Spleen (tissue), 11 donors: ENCODE results near the gene ERGIC2. TPM values are rescaled to one million over a fixed set of nuclear protein-coding genes. Genes with fewer than 3 reads are reported as not detected.

Source experiments
- DNase-seq: peaks from one replicate; pipeline ENCODE4 v3.0.0-alpha.2; 2020
- H3K27ac ChIP-seq, 8 donors: fragments of 200-600 bp; sonication (generic) in 7 of 8; 1 replicate in 4 of 8; 2 replicates in 4 of 8; pipeline versions ENCODE4 v1.5.0 to v1.8.0; 2016 to 2021; ENCODE audit warnings: inconsistent platforms in 4 of 8, mild to moderate bottlenecking in 4 of 8, moderate library complexity in 1 of 8
- H3K27me3 ChIP-seq, 7 donors: fragments of 200-600 bp; sonication (generic) in 6 of 7; replicated peaks in 1 of 7; 1 replicate in 4 of 7; 2 replicates in 3 of 7; pipeline versions ENCODE4 v1.5.0 to v1.8.0; 2016 to 2021; ENCODE audit warnings: inconsistent platforms in 3 of 7, mild to moderate bottlenecking in 1 of 7
- H3K36me3 ChIP-seq, 6 donors: fragments of 200-600 bp; sonication (generic) in 5 of 6; 1 replicate in 4 of 6; 2 replicates in 2 of 6; pipeline versions ENCODE4 v1.5.0 to v1.8.0; 2016 to 2021; ENCODE audit warnings: inconsistent platforms in 2 of 6
- H3K4me1 ChIP-seq, 6 donors: fragments of 200-600 bp; sonication (generic) in 5 of 6; 1 replicate in 3 of 6; 2 replicates in 3 of 6; pipeline versions ENCODE4 v1.5.0 to v1.8.0; 2016 to 2021; ENCODE audit warnings: inconsistent platforms in 3 of 6
- H3K4me3 ChIP-seq, 8 donors: fragments of 200-600 bp; sonication (generic) in 7 of 8; 1 replicate in 4 of 8; 2 replicates in 4 of 8; pipeline versions ENCODE4 v1.5.0 to v1.8.0; 2016 to 2021; ENCODE audit warnings: inconsistent platforms in 4 of 8, mild to moderate bottlenecking in 4 of 8, moderate library complexity in 2 of 8
- H3K9me3 ChIP-seq, 8 donors: fragments of 200-600 bp; sonication (generic) in 7 of 8; 1 replicate in 4 of 8; 2 replicates in 4 of 8; pipeline versions ENCODE4 v1.5.0 to v1.8.0; 2016 to 2021; ENCODE audit warnings: inconsistent platforms in 4 of 8
- CTCF ChIP-seq, 11 experiments: fragments of 200-600 bp in 7 of 11; fragments of 450-650 bp in 4 of 11; sonication (generic) in 4 of 11; IDR thresholded peaks in 8 of 11; conservative IDR thresholded peaks in 3 of 11; 1 replicate in 7 of 11; 2 replicates in 4 of 11; pipeline versions ENCODE4 v1.4.0 to v1.8.0; 2016 to 2021; ENCODE audit warnings: antibody characterized with exemption in 11 of 11, inconsistent platforms in 4 of 11, mild to moderate bottlenecking in 1 of 11
- POLR2A ChIP-seq, 3 donors: fragments of 450-650 bp; IDR thresholded peaks; one replicate each; pipeline ENCODE4 v1.5.1; 2017; ENCODE audit warnings: antibody characterized with exemption in 3 of 3, mild to moderate bottlenecking in 1 of 3
- POLR2AphosphoS5 ChIP-seq, 3 donors: sonication (generic); formaldehyde crosslinking; IDR thresholded peaks; one replicate each; pipeline ENCODE4 v1.5.1; 2017; ENCODE audit warnings: antibody characterized with exemption in 3 of 3
- WGBS, 5 donors: extraction: QIAGEN DNeasy Blood & Tissue Kit in 3 of 5; methylation state at CpG; one replicate each; pipeline versions ENCODE4 v1.1.5 to v1.1.7; 2013 to 2018; 5-methylcytosine and 5-hydroxymethylcytosine counted together
- intact Hi-C: fragments of 100-400 bp; cut with DNase I; formaldehyde crosslinking; loops from one replicate; pipeline ENCODE4 v1.15.0; 2023; ENCODE audit warnings: low total_unique reads
- polyA plus RNA-seq, 3 donors: library from polyadenylated mRNA; stranded (reverse); fragments of 200-250 nt; gene quantifications; one replicate each; pipeline ENCODE4 v1.2.1, GENCODE V29; 2013
- total RNA-seq, 7 donors: library from RNA; depleted of rRNA in 3 of 7; stranded (reverse); fragments of >200 nt in 3 of 7; fragmentation: NEBNext Ultra II Directional in 4 of 7; extraction: Animal tissue kit (Norgen Biotek cat#: 25700) in 4 of 7; gene quantifications; one replicate each; pipeline versions ENCODE4 v1.1.0 to v1.2.1, GENCODE V29; 2016 to 2021
- donor health status: healthy with polysubstance abuse.
- donor health status: DM: no; HTN: no; CAD: no; lungs with moderate emphysema.
- donor health status: DM: no; HTN: no; CAD: no.
- donor health status: Bipolar disorder and iron deficiency.
- donor health status: healthy.
- donor health status: DM: no; HTN: no; CAD: no.
- donor health status: DM: yes; HTN: yes; CAD: no.

Gene ERGIC2
- total and polyA plus RNA-seq, 10 donors, result 26.6 to 65.2 (median 51.2) TPM

GRCh38 chr12:29287622-29288021, 93.3 kb downstream of the ERGIC2 start:
- H3K4me3 ChIP-seq, result no peak overlapping the region
- DNase-seq, result no peak
- no peaks in the 10 kb centered on the region for H3K36me3 ChIP-seq
- peaks cover 0 to 3% (median 0%) of the 10 kb centered on the region in 6 donors for H3K4me1 ChIP-seq
- H3K9me3 ChIP-seq, result peaks cover 0 to 6% (median 0%) of the 10 kb centered on the region in 8 donors
- TF ChIP-seq POLR2AphosphoS5 (IDR thresholded peaks at IDR 0.05) (no peak), POLR2A (IDR thresholded peaks at IDR 0.05) (no peak), CTCF (IDR thresholded peaks at IDR 0.05 in 8 of 11, conservative IDR thresholded peaks at IDR 0.05 in 3 of 11) (no peak)
- WGBS, 5 donors, result 74 to 86% (median 75%) methylated on average over 1 of the region's 1 CpG
- H3K27me3 ChIP-seq, result no peaks in the 10 kb centered on the region
- H3K27ac ChIP-seq, result no peak overlapping the region
- intact Hi-C loops, result no loop called here

Other genes with a start within 250 kb of the ERGIC2 start
- 10 to 100 TPM; 24.9 to 51.8 (median 32.7) TPM for gene FAR2, start 231.9 kb downstream of the ERGIC2 start, total RNA-seq
- gene FAR2, start 231.9 kb downstream of the ERGIC2 start, polyA plus RNA-seq, result 1 to 10 TPM; 2.9 to 9.8 (median 4.2) TPM
- gene OVCH1, start 116.5 kb upstream of the ERGIC2 start, total RNA-seq, result 1 to 10 TPM; 1.6 to 5.7 (median 3.2) TPM
- gene OVCH1, start 116.5 kb upstream of the ERGIC2 start, polyA plus RNA-seq, result under 1 TPM; 0.03 to 0.32 (median 0.20) TPM